Ascending aorta (tissue), 2 donors: ENCODE results near the gene C1orf53. TPM values are rescaled to one million over a fixed set of nuclear protein-coding genes. Genes with fewer than 3 reads are reported as not detected.

ENCODE experiments used
- DNase-seq, 2 donors: peaks; one replicate each; pipeline ENCODE4 v3.0.0-alpha.2; 2019; ENCODE audit warnings: low spot score in 2 of 2
- H3K27ac ChIP-seq, 2 donors: fragments of 200-600 bp; sonication (generic); one replicate each; pipeline ENCODE4 v1.5.1; 2016 to 2017; ENCODE audit warnings: mild to moderate bottlenecking in 1 of 2
- H3K27me3 ChIP-seq: fragments of 200-600 bp; sonication (generic); one replicate; pipeline ENCODE4 v1.5.1; 2017
- H3K36me3 ChIP-seq, 2 donors: fragments of 200-600 bp; sonication (generic); one replicate each; pipeline ENCODE4 v1.5.1; 2016
- H3K4me1 ChIP-seq, 2 donors: fragments of 200-600 bp; sonication (generic); one replicate each; pipeline ENCODE4 v1.5.1; 2016 to 2017; ENCODE audit warnings: mild to moderate bottlenecking in 1 of 2
- H3K4me3 ChIP-seq, 2 donors: fragments of 200-600 bp; sonication (generic); one replicate each; pipeline ENCODE4 v1.5.1; 2016 to 2017; ENCODE audit warnings: mild to moderate bottlenecking in 1 of 2
- H3K9me3 ChIP-seq, 2 donors: fragments of 200-600 bp; sonication (generic); one replicate each; pipeline ENCODE4 v1.5.1; 2016
- intact Hi-C: fragments of 100-400 bp; cut with DNase I; formaldehyde crosslinking; loops from one replicate; pipeline ENCODE4 v1.15.1; 2023
- total RNA-seq: library from RNA; depleted of rRNA; stranded (reverse); fragments of >200 nt; gene quantifications from one replicate; pipeline ENCODE4 v1.1.0, GENCODE V29; 2016
- TF ChIP-seq, protein P1 (sequence below), 3 experiments: fragments of 200-600 bp in 2 of 3; fragments of 450-650 bp in 1 of 3; sonication (generic) in 2 of 3; IDR thresholded peaks; one replicate each; pipeline ENCODE4 v1.5.1; 2016 to 2019; ENCODE audit warnings: antibody characterized with exemption in 3 of 3, mild to moderate bottlenecking in 1 of 3, moderate library complexity in 1 of 3

C1orf53 gene
- total RNA-seq, 1 donor from 2014 or later: not detected

GRCh38 chr1:197903196-197903514 lies 725 bp downstream of the C1orf53 start:
- intact Hi-C loops: loop anchor here (5.0 to 10.0 kb wide), 3 partner anchors 126 to 254 kb away; partner anchors contain the start of genes DENND1B and NEK7
- no peaks in the 10 kb centered on the region for H3K27me3 ChIP-seq
- DNase-seq: no peak
- TF ChIP-seq, protein P1, sequence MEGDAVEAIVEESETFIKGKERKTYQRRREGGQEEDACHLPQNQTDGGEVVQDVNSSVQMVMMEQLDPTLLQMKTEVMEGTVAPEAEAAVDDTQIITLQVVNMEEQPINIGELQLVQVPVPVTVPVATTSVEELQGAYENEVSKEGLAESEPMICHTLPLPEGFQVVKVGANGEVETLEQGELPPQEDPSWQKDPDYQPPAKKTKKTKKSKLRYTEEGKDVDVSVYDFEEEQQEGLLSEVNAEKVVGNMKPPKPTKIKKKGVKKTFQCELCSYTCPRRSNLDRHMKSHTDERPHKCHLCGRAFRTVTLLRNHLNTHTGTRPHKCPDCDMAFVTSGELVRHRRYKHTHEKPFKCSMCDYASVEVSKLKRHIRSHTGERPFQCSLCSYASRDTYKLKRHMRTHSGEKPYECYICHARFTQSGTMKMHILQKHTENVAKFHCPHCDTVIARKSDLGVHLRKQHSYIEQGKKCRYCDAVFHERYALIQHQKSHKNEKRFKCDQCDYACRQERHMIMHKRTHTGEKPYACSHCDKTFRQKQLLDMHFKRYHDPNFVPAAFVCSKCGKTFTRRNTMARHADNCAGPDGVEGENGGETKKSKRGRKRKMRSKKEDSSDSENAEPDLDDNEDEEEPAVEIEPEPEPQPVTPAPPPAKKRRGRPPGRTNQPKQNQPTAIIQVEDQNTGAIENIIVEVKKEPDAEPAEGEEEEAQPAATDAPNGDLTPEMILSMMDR (IDR thresholded peaks at IDR 0.05): no peak
- no peaks in the 10 kb centered on the region for H3K36me3 ChIP-seq
- H3K27ac ChIP-seq: no peak overlapping the region
- H3K9me3 ChIP-seq: no peaks in the 10 kb centered on the region
- peak overlapping the region; percentile 82 to 92 for H3K4me3 ChIP-seq
- peaks cover 0 to 3% of the 10 kb centered on the region in 2 donors for H3K4me1 ChIP-seq

DNA sequence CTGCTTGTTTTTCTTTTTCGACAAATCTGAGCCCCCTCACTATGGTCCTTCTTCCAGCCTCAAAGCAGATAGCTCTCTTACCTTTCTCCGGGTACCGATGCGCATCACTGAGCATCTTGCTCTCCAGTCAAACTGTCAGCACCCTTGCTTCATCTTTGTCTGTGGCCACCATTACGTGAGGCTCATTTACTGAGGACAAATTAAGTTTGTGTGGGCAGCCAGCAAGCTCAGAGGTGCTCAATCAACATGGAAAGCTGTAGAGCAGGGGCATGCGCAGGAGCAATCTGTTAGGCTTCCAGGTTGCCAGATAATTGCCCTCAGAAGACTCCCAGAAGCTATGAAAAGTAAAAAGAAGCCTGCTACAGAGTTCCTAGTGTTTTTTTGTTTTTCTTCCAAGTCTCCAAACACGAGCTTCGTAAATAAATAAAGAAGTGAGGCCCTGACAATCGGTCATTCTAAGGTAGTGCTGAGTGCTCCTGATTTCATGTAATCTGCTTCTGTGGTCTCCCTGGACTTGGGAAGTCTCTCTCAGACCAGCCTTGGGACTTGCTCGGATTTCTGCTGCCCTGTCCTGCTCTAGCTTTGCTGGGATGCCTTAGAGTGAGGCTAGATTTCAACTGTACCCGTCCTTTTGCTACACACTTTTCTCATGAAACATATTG lies 1.8 kb downstream of the C1orf53 start:
- no peaks in the 10 kb centered on the region for H3K27me3 ChIP-seq

GRCh38 chr1:197905699-197906351 lies 3.4 kb downstream of the C1orf53 start:
- TF ChIP-seq, protein P1 (IDR thresholded peaks at IDR 0.05): no peak
- H3K4me1 ChIP-seq: peaks cover 0 to 3% of the 10 kb centered on the region in 2 donors
- no peak for DNase-seq
- no peaks in the 10 kb centered on the region for H3K36me3 ChIP-seq
- no peaks in the 10 kb centered on the region for H3K9me3 ChIP-seq
- peaks cover 10% of the 10 kb centered on the region for H3K27me3 ChIP-seq
- H3K4me3 ChIP-seq: no peak overlapping the region
- intact Hi-C loops: loop anchor here (10.0 kb wide), 1 partner anchor 209 kb away; no protein-coding TSS in a partner anchor
- no peak overlapping the region for H3K27ac ChIP-seq

More for the DNA sequence above, 1.8 kb downstream of the C1orf53 start:
- H3K4me1 ChIP-seq: peaks cover 0 to 3% of the 10 kb centered on the region in 2 donors
- H3K36me3 ChIP-seq: no peaks in the 10 kb centered on the region
- no peak for DNase-seq
- intact Hi-C loops: loop anchor here (5.0 to 10.0 kb wide), 3 partner anchors 127 to 253 kb away; partner anchors contain the start of genes DENND1B and NEK7
- no peak overlapping the region for H3K27ac ChIP-seq
- TF ChIP-seq, protein P1 (IDR thresholded peaks at IDR 0.05): no peak
- H3K4me3 ChIP-seq: no peak overlapping the region
- H3K9me3 ChIP-seq: no peaks in the 10 kb centered on the region

DNA sequence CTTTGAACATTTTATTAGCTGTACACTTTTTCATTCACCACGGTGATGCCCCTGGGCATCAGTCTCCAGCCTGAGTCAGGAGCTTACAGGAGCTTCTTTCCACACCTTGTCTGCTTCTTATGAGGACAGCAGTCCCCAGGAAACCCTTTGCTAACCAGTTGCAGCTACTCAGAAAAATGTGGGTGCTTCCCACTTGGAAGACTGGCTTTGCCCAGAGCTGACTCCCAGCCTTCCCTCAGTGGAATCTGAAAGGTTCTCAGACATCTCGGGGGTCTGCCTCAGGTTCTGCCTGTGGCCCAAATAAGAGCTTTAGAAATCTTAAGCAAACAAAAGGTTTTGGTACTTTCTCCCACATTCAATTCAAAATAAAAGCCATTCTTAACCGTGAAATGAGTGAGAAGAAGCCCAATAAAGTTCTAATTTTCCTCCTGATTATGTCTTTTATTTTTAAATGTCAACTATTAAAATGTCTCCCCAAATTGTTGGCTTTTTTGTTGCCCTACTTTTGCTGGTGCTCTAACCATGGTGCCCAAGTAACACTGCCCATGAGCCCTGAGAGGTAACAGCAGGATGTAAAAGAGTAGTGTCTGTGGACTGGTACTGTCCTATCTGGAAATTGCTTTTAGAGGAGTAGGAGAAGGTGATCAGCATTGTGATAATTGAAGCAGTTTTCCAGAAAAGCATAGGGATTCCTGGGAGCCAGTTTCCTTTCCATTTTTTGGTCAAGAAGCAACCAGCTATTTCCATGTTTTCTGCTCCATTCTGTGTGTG lies 5.6 kb downstream of the C1orf53 start:
- Histone ChIP-seq H3K27me3 (peaks cover 16% of the 10 kb centered on the region), H3K36me3 (no peaks in the 10 kb centered on the region), H3K9me3 (no peaks in the 10 kb centered on the region), H3K4me3 (no peak overlapping the region), H3K27ac (no peak overlapping the region), H3K4me1 (peaks cover 0 to 12% of the 10 kb centered on the region in 2 donors)
- TF ChIP-seq, protein P1 (IDR thresholded peaks at IDR 0.05): no peak
- DNase-seq: no peak
- intact Hi-C loops: loop anchor here (10.0 kb wide), 1 partner anchor 207 kb away; no protein-coding TSS in a partner anchor

DNA sequence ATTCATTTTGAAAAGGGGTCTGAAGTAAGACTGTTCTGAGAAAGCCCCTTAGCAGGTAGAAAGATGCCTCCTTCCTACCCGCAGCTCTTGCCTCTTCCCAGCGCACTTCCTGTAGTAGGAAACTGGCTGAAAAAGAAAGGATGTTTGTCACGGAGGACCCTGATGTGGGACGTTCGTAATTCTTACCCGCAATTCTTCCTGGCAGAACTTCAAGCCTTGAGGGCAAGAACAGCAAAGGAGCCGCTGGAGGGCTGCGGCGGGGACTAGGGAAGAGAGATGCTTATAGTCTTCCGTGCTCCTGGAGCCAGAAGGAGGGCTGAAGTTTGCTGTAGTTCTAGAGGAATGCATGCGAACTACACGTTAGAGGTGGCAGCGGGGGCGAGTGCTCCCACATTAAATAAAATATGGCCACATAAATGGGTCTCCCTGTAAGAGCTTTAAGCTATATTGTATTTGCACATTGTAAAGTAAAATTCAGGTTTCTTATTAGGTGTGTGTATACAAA lies 6.3 kb downstream of the C1orf53 start:
- no peaks in the 10 kb centered on the region for H3K9me3 ChIP-seq
- H3K4me3 ChIP-seq: no peak overlapping the region
- intact Hi-C loops: loop anchor here (10.0 kb wide), 1 partner anchor 206 kb away; no protein-coding TSS in a partner anchor
- TF ChIP-seq, protein P1 (IDR thresholded peaks at IDR 0.05): no peak
- DNase-seq: no peak
- no peak overlapping the region for H3K27ac ChIP-seq
- no peaks in the 10 kb centered on the region for H3K36me3 ChIP-seq
- H3K27me3 ChIP-seq: peaks cover 16% of the 10 kb centered on the region
- H3K4me1 ChIP-seq: peaks cover 0 to 14% of the 10 kb centered on the region in 2 donors
